HepG2 (cell line): Measurements from ENCODE around the gene CLEC14A. TPM values are rescaled to one million over a fixed set of nuclear protein-coding genes. Genes with fewer than 3 reads are reported as not detected.

ENCODE experiments used
- ATAC-seq: fragments of 200-7000 bp; cut with Tn5 transposase; 3 replicates; pipeline ENCODE4 v1.9.1; 2020; ENCODE audit warnings: mild to moderate bottlenecking, moderate library complexity
- BruUV-seq: library from RNA; stranded (reverse); fragments of 400-500 nt; replicated peaks from 2 replicates; lab custom pipeline; 2021; lab: Mats Ljungman, UMichigan
- CTCF ChIA-PET: fragments of 300-600 bp; formaldehyde crosslinking; extraction: SDS; loops from one replicate; lab custom pipeline; 2021; ENCODE audit warnings: low total read pairs, inconsistent platforms, low intra/inter-chr PET ratio; lab: Yijun Ruan, JAX
- POLR2A ChIA-PET: fragments of 350-600 bp; sonication (Branson Sonifier 250); formaldehyde crosslinking; loops from one replicate; lab custom pipeline; 2020; ENCODE audit warnings: antibody characterized with exemption, inconsistent platforms; lab: Yijun Ruan, JAX
- DNase-seq: peaks from one replicate; pipeline ENCODE4 v3.0.0-alpha.2; 2015; ENCODE audit warnings: low spot score
- FAIRE-seq: peaks from 3 replicates; lab custom pipeline; 2011; peaks lifted over from hg19 to GRCh38; lab: Jason Lieb, UNC
- H2AFZ ChIP-seq: one replicate; pipeline ENCODE4 v1.6.1; 2011; ENCODE audit warnings: low read length, inconsistent platforms
- H3K27ac ChIP-seq: fragments of 300-600 bp; 3 replicates; pipeline ENCODE4 v1.8.0; 2011; ENCODE audit warnings: mixed run types, mild to moderate bottlenecking, mixed read lengths, low read length, inconsistent platforms; ENCODE audit not compliant: insufficient read depth; ENCODE audit errors: extremely low read length
- H3K27me3 ChIP-seq, 2 experiments: fragments of 200-600 bp in 1 of 2; 2 replicates in 1 of 2; 3 replicates in 1 of 2; pipeline versions ENCODE4 v1.6.0 to v1.8.0; 2011; ENCODE audit warnings: low read length in 2 of 2, mild to moderate bottlenecking in 2 of 2, moderate library complexity in 2 of 2, inconsistent platforms in 1 of 2; ENCODE audit not compliant: insufficient read depth in 2 of 2, control insufficient read depth in 1 of 2
- H3K36me3 ChIP-seq, 2 experiments: fragments of 200-600 bp in 1 of 2; replicated peaks in 1 of 2; 2 replicates in 1 of 2; 3 replicates in 1 of 2; pipeline versions ENCODE4 v1.5.1 to v1.8.0; 2011; ENCODE audit warnings: low read length in 2 of 2, inconsistent platforms in 1 of 2; ENCODE audit not compliant: insufficient read depth in 2 of 2, control insufficient read depth in 1 of 2
- H3K4me1 ChIP-seq: 2 replicates; pipeline ENCODE4 v1.5.1; 2012; ENCODE audit warnings: low read length, inconsistent platforms; ENCODE audit not compliant: insufficient read depth
- H3K4me2 ChIP-seq: 2 replicates; pipeline ENCODE4 v1.6.0; 2011; ENCODE audit warnings: low read depth, low read length, inconsistent platforms
- H3K4me3 ChIP-seq, 3 experiments: fragments of 200-600 bp in 1 of 3; sonication (generic), shearing (Covaris generic) in 1 of 3; replicated peaks in 1 of 3; 2 replicates each; pipeline ENCODE4 v1.5.1; 2011 to 2016; ENCODE audit warnings: low read length in 3 of 3, inconsistent platforms in 2 of 3, low read depth in 2 of 3, mild to moderate bottlenecking in 2 of 3, control low read depth in 1 of 3, mixed read lengths in 1 of 3; ENCODE audit not compliant: insufficient read depth in 1 of 3
- H3K79me2 ChIP-seq: one replicate; pipeline ENCODE4 v1.6.1; 2011; ENCODE audit warnings: low read length, inconsistent platforms; ENCODE audit not compliant: insufficient read depth
- H3K9ac ChIP-seq: 2 replicates; pipeline ENCODE4 v1.6.0; 2011; ENCODE audit warnings: mild to moderate bottlenecking, low read depth, low read length, inconsistent platforms; ENCODE audit not compliant: insufficient read depth
- H3K9me3 ChIP-seq: 2 replicates; pipeline ENCODE4 v1.5.1; 2012; ENCODE audit warnings: mild to moderate bottlenecking, low read length
- H4K20me1 ChIP-seq: 2 replicates; pipeline ENCODE4 v1.6.0; 2011; ENCODE audit warnings: inconsistent platforms, mild to moderate bottlenecking, low read length, moderate library complexity; ENCODE audit not compliant: insufficient read depth
- ATF7 ChIP-seq, 2 experiments: fragments of 450-650 bp in 1 of 2; sonication (generic) in 1 of 2; formaldehyde crosslinking in 1 of 2; IDR thresholded peaks; 2 replicates each; pipeline versions ENCODE4 v1.4.0 to v1.6.1; 2016 to 2020; ENCODE audit warnings: antibody characterized with exemption in 1 of 2, mild to moderate bottlenecking in 1 of 2, missing genetic modification reagents in 1 of 2
- CHD2 ChIP-seq: IDR thresholded peaks from 2 replicates; pipeline ENCODE4 v1.6.1; 2011; ENCODE audit warnings: low read depth, low read length, improper control_type of control experiment
- FOXO1 ChIP-seq: sonication (generic); formaldehyde crosslinking; IDR thresholded peaks from 2 replicates; pipeline ENCODE4 v1.4.0; 2020; ENCODE audit warnings: missing genetic modification reagents
- FOXP1 ChIP-seq, 2 experiments: fragments of 450-650 bp in 1 of 2; IDR thresholded peaks; 2 replicates each; pipeline ENCODE4 v1.6.1; 2017 to 2018; ENCODE audit warnings: antibody characterized with exemption in 1 of 2
- MAFF ChIP-seq: IDR thresholded peaks from 2 replicates; pipeline ENCODE4 v1.6.1; 2011; ENCODE audit warnings: low read depth, low read length, improper control_type of control experiment
- MAFK ChIP-seq, 2 experiments: IDR thresholded peaks in 1 of 2; conservative IDR thresholded peaks in 1 of 2; 2 replicates each; pipeline ENCODE4 v1.6.1; 2011; ENCODE audit warnings: improper control_type of control experiment in 2 of 2, low read length in 2 of 2
- MXD4 ChIP-seq: IDR thresholded peaks from 2 replicates; pipeline ENCODE4 v1.6.1; 2016; ENCODE audit warnings: mild to moderate bottlenecking, missing biosample characterization, missing genetic modification reagents
- RELA ChIP-seq: sonication (generic); formaldehyde crosslinking; IDR thresholded peaks from 2 replicates; pipeline ENCODE4 v1.4.0; 2020; ENCODE audit warnings: missing genetic modification reagents
- RERE ChIP-seq: IDR thresholded peaks from 2 replicates; pipeline ENCODE4 v1.6.1; 2016; ENCODE audit warnings: low read depth, missing genetic modification reagents, missing compliant biosample characterization
- RORA ChIP-seq: sonication (generic); formaldehyde crosslinking; IDR thresholded peaks from 2 replicates; pipeline ENCODE4 v1.5.0; 2020; ENCODE audit warnings: mild to moderate bottlenecking, missing genetic modification reagents, moderate library complexity
- THAP11 ChIP-seq: IDR thresholded peaks from 2 replicates; pipeline ENCODE4 v1.6.1; 2016; ENCODE audit warnings: missing biosample characterization, missing genetic modification reagents
- ZNF629 ChIP-seq: sonication (generic); formaldehyde crosslinking; conservative IDR thresholded peaks from 2 replicates; pipeline ENCODE4 v1.5.0; 2020; ENCODE audit warnings: missing genetic modification reagents
- ZNF660 ChIP-seq: sonication (generic); formaldehyde crosslinking; IDR thresholded peaks from 2 replicates; pipeline ENCODE4 v1.5.1; 2020; ENCODE audit warnings: mild to moderate bottlenecking, low read depth, missing genetic modification reagents, borderline replicate concordance
- WGBS: methylation state at CpG from one replicate; pipeline ENCODE4 v1.1.6; 2017; ENCODE audit warnings: low lambda C conversion rate; 5-methylcytosine and 5-hydroxymethylcytosine counted together
- in situ Hi-C: cut with HindIII; loops from 2 replicates; pipeline ENCODE4 v1.10.0; 2017; ENCODE audit warnings: low pct_unique_long_range_greater_than_20kb; ENCODE audit not compliant: extremely low pct_ligation_motif_present
- intact Hi-C: fragments of 100-400 bp; cut with micrococcal nuclease; formaldehyde crosslinking; loops from one replicate; pipeline ENCODE4 v1.10.0; 2022; ENCODE audit not compliant: unreplicated experiment
- polyA plus RNA-seq, 8 experiments: library from polyadenylated mRNA; depleted of rRNA in 3 of 8; stranded (reverse) in 7 of 8; unstranded in 1 of 8; fragments of >200 nt; fragmentation: Illumina TruSeq in 4 of 8; extraction: Trizol in 4 of 8; gene quantifications; 2 replicates each; pipeline versions ENCODE4 v1.2.1 to v1.2.3, GENCODE V29; 2011 to 2016; ENCODE audit warnings: low read depth in 4 of 8, missing spikeins in 1 of 8, mixed read lengths in 1 of 8; ENCODE audit not compliant: insufficient read depth in 1 of 8
- total RNA-seq, 5 experiments: library from RNA; depleted of rRNA; stranded (reverse); fragments of >200 nt; fragmentation: Illumina TruSeq; extraction: Trizol; gene quantifications; 2 replicates each; pipeline ENCODE4 v1.2.3, GENCODE V29; 2016; ENCODE audit warnings: low read depth in 1 of 5
- TF ChIP-seq, protein P1 (sequence below): sonication (generic); formaldehyde crosslinking; IDR thresholded peaks from 2 replicates; pipeline ENCODE4 v1.5.0; 2020; ENCODE audit warnings: mild to moderate bottlenecking, missing genetic modification reagents

Gene CLEC14A
- total and polyA plus RNA-seq, 2 of the 13 experiments (the other 11 are each of a cell fraction or from before 2014, with no cell fraction given), result not detected

DNA sequence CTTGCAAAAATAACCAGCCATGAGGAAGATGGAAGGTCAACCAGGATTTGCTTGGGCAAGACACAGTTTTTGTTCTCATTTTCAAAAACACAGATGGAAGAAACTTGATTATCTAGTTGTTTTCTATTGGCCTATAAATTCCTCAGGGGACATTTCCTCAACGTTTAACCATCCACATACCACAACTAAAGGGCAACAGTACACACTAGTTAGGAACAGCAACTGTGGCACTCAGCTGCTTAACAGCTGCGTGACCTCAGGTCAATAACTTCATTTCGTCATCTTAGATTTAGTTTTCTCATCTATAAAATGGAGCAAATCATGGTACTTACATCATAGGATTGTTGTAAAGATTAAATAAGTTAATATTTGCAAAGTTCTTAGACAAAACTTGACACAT, 29.5 kb downstream of the CLEC14A start:
- Histone ChIP-seq H3K27ac (no peak overlapping the region), H3K4me1 (no peaks in the 10 kb centered on the region), H3K9ac (no peak overlapping the region), H4K20me1 (no peaks in the 10 kb centered on the region), H2AFZ (no peak overlapping the region), H3K79me2 (no peaks in the 10 kb centered on the region), H3K9me3 (no peaks in the 10 kb centered on the region), H3K4me2 (no peak overlapping the region), H3K36me3 (no peaks in the 10 kb centered on the region), H3K27me3 (no peaks in the 10 kb centered on the region), H3K4me3 (no peak overlapping the region)
- POLR2A ChIA-PET, result no interaction called here
- DNase-seq, result no peak
- intact Hi-C loops, result no loop called here
- CTCF ChIA-PET, result no interaction called here
- ATAC-seq, result no peak
- TF ChIP-seq ATF7 (IDR thresholded peaks at IDR 0.05) (0 out of 2 replicates have a peak, but pooled peaks have one; percentile 27), ATF7 (CRISPR knock-in tag; IDR thresholded peaks at IDR 0.05) (no peak), FOXP1 (IDR thresholded peaks at IDR 0.05) (no peak), FOXP1 (CRISPR knock-in tag; IDR thresholded peaks at IDR 0.05) (no peak), ZNF660 (no peak), CHD2 (no peak)
- no TSS peak for BruUV-seq
- under 1% methylated on average over 3 of the region's 3 CpGs for WGBS
- in situ Hi-C loops, result no loop called here
- no peak for FAIRE-seq

- no peaks in the 10 kb centered on the region for H3K79me2 ChIP-seq
- no peaks in the 10 kb centered on the region for H3K9me3 ChIP-seq
- intact Hi-C loops (no loop called here), in situ Hi-C loops (no loop called here)
- H3K27me3 ChIP-seq, result no peaks in the 10 kb centered on the region
- ChIA-PET POLR2A (no interaction called here), CTCF (no interaction called here)
- BruUV-seq, result no TSS peak
- H4K20me1 ChIP-seq, result no peaks in the 10 kb centered on the region
- no peak overlapping the region for H2AFZ ChIP-seq
- ATAC-seq (no peak), DNase-seq (no peak), FAIRE-seq (no peak)
- H3K4me3 ChIP-seq, result no peak overlapping the region
- H3K4me2 ChIP-seq, result no peak overlapping the region
- H3K4me1 ChIP-seq, result no peaks in the 10 kb centered on the region
- TF ChIP-seq FOXO1 (CRISPR knock-in tag) (no peak), MXD4 (no peak), MAFF (peak; percentile 90), RELA (no peak), RORA (CRISPR knock-in tag) (no peak), ZNF629 (CRISPR knock-in tag) (no peak), MAFK (conservative IDR thresholded peaks at IDR 0.05 in 1 of 2, IDR thresholded peaks at IDR 0.05 in 1 of 2; ENCODE audit: low read length in 2 of 2) (peak; percentile 89 to 94), THAP11 (CRISPR knock-in tag) (no peak), RERE (CRISPR knock-in tag) (no peak)
- TF ChIP-seq, protein P1, sequence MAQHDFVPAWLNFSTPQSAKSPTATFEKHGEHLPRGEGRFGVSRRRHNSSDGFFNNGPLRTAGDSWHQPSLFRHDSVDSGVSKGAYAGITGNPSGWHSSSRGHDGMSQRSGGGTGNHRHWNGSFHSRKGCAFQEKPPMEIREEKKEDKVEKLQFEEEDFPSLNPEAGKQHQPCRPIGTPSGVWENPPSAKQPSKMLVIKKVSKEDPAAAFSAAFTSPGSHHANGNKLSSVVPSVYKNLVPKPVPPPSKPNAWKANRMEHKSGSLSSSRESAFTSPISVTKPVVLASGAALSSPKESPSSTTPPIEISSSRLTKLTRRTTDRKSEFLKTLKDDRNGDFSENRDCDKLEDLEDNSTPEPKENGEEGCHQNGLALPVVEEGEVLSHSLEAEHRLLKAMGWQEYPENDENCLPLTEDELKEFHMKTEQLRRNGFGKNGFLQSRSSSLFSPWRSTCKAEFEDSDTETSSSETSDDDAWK, result no peak
- H3K27ac ChIP-seq, result no peak overlapping the region
- WGBS, result 2% methylated on average over 2 of the region's 2 CpGs
- H3K36me3 ChIP-seq, result no peaks in the 10 kb centered on the region
- H3K9ac ChIP-seq, result no peak overlapping the region
These were observed 29.9 kb downstream of the CLEC14A start for GRCh38 chr14:38225946-38226345.
